ENCODE results near the gene RNF213. TPM values are rescaled to one million over a fixed set of nuclear protein-coding genes. Genes with fewer than 3 reads are reported as not detected.

RNF213 gene
- total and polyA plus RNA-seq, 2 of the 8 experiments (the other 6 are each of a cell fraction or from before 2014, with no cell fraction given): 33.8 to 62.8 TPM

- Histone ChIP-seq H3K56ac (replicated peaks; ENCODE audit: insufficient read length, low read depth, low read length) (no peak overlapping the region), H3K14ac (ENCODE audit: insufficient read length) (no peak overlapping the region), H2BK5ac (ENCODE audit: low read depth, low read length) (no peak overlapping the region), H3K4me3 (ENCODE audit: extremely low read depth in 1 of 4, insufficient read depth in 2 of 4, low read depth in 3 of 4, low read length in 4 of 4) (no peak overlapping the region), H3K27ac (ENCODE audit: low read depth, low read length) (no peak overlapping the region), H3K23me2 (ENCODE audit: low read depth, low read length) (no peaks in the 10 kb centered on the region), H3K9ac (replicated peaks in 1 of 4; ENCODE audit: extremely low read depth in 1 of 4, low read depth in 3 of 4, low read length in 3 of 4) (no peak overlapping the region), H2BK20ac (ENCODE audit: low read length) (no peak overlapping the region), H3K36me3 (ENCODE audit: control insufficient read depth in 2 of 4, insufficient read depth in 4 of 4, low read length in 3 of 4) (peaks cover 0 to 8% (median 5%) of the 10 kb centered on the region in 4 experiments; a peak in 5 of 8 replicates), H3K18ac (ENCODE audit: extremely low read depth, low read length) (no peak overlapping the region), H4K91ac (replicated peaks; ENCODE audit: insufficient read length, low read length) (no peak overlapping the region), H2AK5ac (ENCODE audit: low read depth, low read length) (no peak overlapping the region), H4K8ac (ENCODE audit: extremely low read depth, insufficient read depth, low read length) (no peak overlapping the region), H3K27me3 (replicated peaks in 1 of 4; ENCODE audit: control insufficient read depth in 3 of 4, extremely low read depth in 1 of 4, insufficient read depth in 3 of 4, low read length in 3 of 4) (no peaks in the 10 kb centered on the region), H3K9me3 (ENCODE audit: insufficient read depth in 2 of 2, low read depth in 1 of 2, low read length in 1 of 2) (no peaks in the 10 kb centered on the region; a peak in 1 of 4 replicates), H3K23ac (ENCODE audit: insufficient read length) (no peak overlapping the region), H3K4me2 (ENCODE audit: insufficient read depth in 1 of 2, low read depth in 2 of 2, low read length in 2 of 2) (no peak overlapping the region), H4K5ac (ENCODE audit: insufficient read length, low read depth, low read length) (no peak overlapping the region), H2BK15ac (ENCODE audit: low read length) (no peak overlapping the region), H3K4ac (replicated peaks; ENCODE audit: insufficient read length, low read depth, low read length) (no peak overlapping the region), H3K79me1 (ENCODE audit: low read depth, low read length) (no peaks in the 10 kb centered on the region), H2BK120ac (replicated peaks; ENCODE audit: low read depth, low read length) (no peak overlapping the region), H3K79me2 (ENCODE audit: control insufficient read depth in 1 of 2, insufficient read depth in 2 of 2, low read length in 2 of 2) (no peaks in the 10 kb centered on the region), H3K4me1 (replicated peaks in 1 of 4; ENCODE audit: control insufficient read depth in 3 of 4, insufficient read depth in 4 of 4, low read length in 3 of 4) (no peaks in the 10 kb centered on the region), H4K20me1 (replicated peaks in 1 of 2; ENCODE audit: control insufficient read depth in 1 of 2, insufficient read depth in 2 of 2, low read length in 2 of 2) (peaks cover 0 to 3% of the 10 kb centered on the region in 2 experiments), H2BK12ac (ENCODE audit: low read depth, low read length) (no peak overlapping the region), H2AFZ (ENCODE audit: low read length) (no peak overlapping the region)
- no peak for TF ChIP-seq CEBPB (IDR thresholded peaks at IDR 0.05; ENCODE audit: low read depth, low read length)
- no peak for TF ChIP-seq MAFK (IDR thresholded peaks at IDR 0.05; ENCODE audit: low read depth, low read length)
- TF ChIP-seq SIRT6 (IDR thresholded peaks at IDR 0.05; ENCODE audit: low read length): no peak
- no peak for TF ChIP-seq MAX (IDR thresholded peaks at IDR 0.05)
- ChIA-PET POLR2A (ENCODE audit: partially characterized antibody) (interaction anchor here (1.0 kb wide), 1 partner anchor 15 kb away, joined by 3 read pairs; no protein-coding TSS in a partner anchor), CTCF (ENCODE audit: partially characterized antibody) (interaction anchor here (1.9 kb wide), 1 partner anchor 17 kb away, joined by 4 read pairs; no protein-coding TSS in a partner anchor)
- 95% methylated on average over 8 of the region's 19 CpGs; no CpG with 5 or more reads in 1 of the 2 experiments for whole genome bisulfite sequencing, 2 experiments (ENCODE audit: extremely low coverage in 1 of 2, insufficient coverage in 1 of 2, insufficient read length in 1 of 2, insufficient replicate concordance in 2 of 2, low coverage in 1 of 2, low lambda C conversion rate in 2 of 2, missing lambda C conversion rate in 1 of 2)
- DNase-seq (ENCODE audit: low read depth in 1 of 2, low spot score in 2 of 2) (no peak), FAIRE-seq (no peak)
These were observed 14.4 kb upstream of the RNF213 start for GRCh38 chr17:80246266-80246681.

Measured in H1 (cell line).